ENCODE measurements around the gene KRTAP5-5. TPM values are rescaled to one million over a fixed set of nuclear protein-coding genes. Genes with fewer than 3 reads are reported as not detected.
"Not testable (repeated sequence)": the region's sequence is repeated elsewhere in the genome, so short reads cannot be mapped to it uniquely, and the experiment has no call there.

KRTAP5-5 gene
- total RNA-seq, 1 experiment from 2014 or later: not detected

DNA sequence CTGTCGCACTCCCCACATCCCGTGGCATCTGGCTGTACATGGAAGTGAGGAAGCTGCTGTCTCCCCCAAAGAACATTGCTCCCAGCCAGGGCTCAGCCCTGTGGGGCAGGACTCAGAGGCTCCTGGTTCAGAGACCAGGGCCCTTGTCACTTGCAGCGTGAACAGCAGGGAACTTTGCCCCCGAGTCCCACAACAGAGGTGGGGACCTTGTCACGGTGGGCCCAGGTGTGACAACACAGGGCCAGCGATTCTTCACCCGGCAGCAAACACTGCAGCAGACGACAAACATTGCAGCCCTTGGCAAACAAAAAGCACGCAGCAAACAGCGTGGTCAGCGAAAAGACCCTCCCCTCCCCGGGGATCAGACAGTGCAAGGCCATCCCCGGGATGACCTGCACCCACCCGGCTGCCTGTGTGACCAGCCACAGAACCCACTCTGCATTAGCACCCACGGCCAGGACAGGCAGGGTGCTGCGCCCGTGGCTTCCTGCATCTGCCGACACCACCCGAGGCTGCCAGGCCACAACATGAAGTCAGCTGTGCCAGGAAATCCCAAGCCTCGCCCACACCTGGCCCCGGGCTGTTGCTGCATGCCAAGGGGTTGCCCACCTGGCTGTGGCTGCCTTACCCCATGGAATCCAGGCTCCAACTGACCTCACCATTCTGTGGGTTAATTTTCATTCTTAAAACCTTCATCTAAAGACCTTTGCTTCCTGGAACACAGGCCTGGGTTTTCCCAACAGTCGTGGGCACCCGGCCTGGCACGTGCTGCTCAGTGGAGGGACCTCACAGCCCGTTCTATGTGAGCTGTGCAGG is 32.1 kb downstream of the KRTAP5-5 start:
- H3K36me3 ChIP-seq, DNase-seq, H3K9me3 ChIP-seq, H3K4me3 ChIP-seq, H3K27me3 ChIP-seq: not testable (repeated sequence)

DNA sequence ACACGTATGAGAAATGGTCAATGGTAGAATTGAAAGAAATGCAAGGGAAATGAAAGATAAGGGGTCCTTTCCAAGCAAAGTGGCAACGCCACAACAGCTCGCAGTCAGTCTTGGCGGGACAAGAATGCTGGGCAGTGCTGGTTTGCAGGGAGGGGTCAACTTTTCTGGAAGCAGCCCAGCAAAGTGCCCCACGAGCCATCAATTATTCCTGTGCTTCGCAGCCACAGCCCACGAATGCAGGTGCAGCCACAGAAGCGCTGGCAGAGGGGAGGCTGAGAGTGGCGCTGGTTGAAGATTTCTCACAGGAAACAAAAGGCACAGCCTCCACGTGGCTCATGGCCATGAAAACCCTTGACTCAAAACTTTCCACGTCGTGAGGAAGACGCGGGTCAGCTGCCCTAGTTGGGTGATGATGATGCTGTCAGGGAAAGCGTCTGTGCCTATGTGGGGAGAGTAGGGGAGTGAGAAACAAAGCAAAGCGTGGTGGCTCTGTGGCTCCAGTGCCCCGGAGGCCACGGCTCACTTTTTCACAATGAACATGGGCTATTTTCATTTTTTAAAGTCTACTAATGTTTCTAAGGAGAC is 33.2 kb downstream of the KRTAP5-5 start:
- not testable (repeated sequence) for DNase-seq, H3K9me3 ChIP-seq, H3K27me3 ChIP-seq, H3K36me3 ChIP-seq, H3K4me3 ChIP-seq

DNA sequence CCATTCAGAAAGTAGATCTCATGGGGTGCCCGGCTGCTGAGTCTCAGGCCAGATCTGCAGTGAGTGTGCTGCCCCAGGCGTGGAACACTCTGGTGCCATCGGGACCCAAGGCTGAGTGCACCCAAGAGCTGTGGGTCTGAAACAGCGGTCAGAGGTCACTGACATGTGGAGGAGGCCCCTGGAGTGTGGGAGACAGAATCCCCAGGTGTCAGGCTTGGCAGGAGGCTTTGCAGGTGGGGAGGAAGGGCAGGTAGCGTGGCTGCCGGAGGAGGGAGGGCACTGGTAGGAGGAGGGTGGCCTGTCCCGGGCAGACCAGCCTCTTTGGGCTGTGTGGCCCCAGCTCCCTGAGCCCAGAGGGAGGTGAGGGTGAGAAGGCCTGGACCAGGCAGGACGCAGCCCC is 35.7 kb downstream of the KRTAP5-5 start:
- Histone ChIP-seq H3K36me3 (no peaks in the 10 kb centered on the region), H3K4me3 (no peak overlapping the region), H3K27me3 (peaks cover 11% of the 10 kb centered on the region; the same call in 1 of the 2 replicates), H3K9me3 (no peaks in the 10 kb centered on the region)
- DNase-seq: no peak

DNA sequence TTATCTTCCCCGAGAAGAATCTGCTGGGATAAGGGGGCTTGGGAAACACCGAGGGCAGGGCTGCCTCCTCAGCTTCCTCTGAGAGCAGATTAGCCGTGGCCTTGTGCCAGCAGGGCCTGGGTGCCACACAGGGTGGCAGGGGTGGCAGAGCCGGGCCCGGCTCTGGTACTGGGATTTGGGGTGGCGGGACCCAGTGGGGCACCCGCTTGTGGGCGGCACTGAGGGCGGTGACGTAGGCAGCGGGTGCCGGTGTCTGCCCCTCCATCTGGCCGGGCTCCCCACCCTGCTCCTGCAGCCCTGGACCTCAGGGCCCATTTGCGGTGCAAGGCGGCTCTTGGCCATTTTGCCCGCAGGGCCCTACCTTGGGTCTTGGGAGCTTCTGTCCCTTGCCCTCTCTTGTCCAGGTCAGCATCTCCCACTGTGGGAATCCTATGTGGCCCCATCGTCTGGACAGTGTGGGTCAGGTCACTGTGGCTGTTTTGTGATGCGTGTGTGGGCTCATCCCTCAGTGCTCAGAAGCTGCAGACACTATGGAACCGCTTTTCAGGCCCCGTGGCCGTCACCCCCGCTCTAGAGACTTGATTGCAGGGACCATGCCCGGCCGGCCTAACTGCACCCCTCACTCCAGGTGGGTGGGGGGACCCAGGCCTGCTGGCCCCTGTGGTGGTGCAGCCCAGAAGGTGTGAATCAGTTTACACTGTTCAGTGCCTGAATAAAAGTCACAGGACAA is 37.7 kb downstream of the KRTAP5-5 start:
- Histone ChIP-seq H3K27me3 (peaks cover 13% of the 10 kb centered on the region), H3K4me3 (no peak overlapping the region), H3K36me3 (no peaks in the 10 kb centered on the region), H3K9me3 (no peaks in the 10 kb centered on the region)
- DNase-seq: no peak

DNA sequence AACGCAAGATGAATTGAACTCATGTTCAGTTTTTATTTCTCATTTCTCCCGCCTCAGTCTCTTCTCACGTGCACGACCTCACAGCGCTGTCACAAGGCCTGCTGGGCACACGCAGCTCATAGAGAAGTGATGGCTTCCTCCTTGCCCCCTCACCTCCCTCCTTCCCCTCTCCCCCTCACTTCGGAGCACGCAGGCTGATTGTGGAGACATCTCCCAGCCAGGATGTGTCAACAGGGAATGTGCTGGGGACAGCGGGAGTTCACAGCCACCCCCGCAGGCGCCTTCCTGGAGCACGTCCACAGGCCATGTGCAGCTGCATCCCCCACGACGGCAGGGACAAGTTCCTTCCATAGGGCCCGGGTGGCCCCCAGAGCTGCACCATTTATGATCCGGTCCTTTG is 38.3 kb downstream of the KRTAP5-5 start:
- H3K4me3 ChIP-seq: no peak overlapping the region
- H3K27me3 ChIP-seq: peaks cover 18% of the 10 kb centered on the region
- no peak for DNase-seq
- no peaks in the 10 kb centered on the region for H3K9me3 ChIP-seq
- H3K36me3 ChIP-seq: no peaks in the 10 kb centered on the region

DNA sequence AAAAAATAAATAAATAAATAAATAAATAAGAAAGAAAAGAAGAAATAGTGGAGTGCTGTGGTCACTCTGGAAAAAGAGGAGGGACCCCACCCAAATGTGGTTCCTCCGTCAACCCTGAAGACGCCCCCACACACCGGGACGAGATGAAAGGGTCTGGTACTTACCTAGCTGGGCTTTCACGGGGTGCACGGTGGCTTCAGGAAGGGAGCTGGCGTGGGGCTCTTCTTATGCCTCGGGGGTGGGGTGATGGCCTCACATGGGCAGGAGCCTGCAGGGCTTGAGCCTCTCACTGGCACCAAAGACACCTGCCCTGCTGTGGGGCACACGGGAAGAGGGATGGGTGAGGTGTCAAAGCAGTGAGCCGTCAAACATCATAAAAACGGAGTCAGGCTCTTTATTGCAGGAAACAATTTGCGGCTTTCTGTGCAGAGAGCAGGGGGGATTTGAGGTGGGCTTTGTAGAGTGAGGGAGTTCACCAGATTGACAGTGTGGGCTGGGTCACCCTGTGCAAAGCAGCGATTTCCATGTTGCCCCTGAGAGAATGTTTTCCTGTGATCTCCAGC is 39.4 kb downstream of the KRTAP5-5 start:
- H3K27me3 ChIP-seq: peaks cover 28% of the 10 kb centered on the region
- no peak for DNase-seq
- H3K36me3 ChIP-seq: no peaks in the 10 kb centered on the region
- H3K4me3 ChIP-seq: no peak overlapping the region
- H3K9me3 ChIP-seq: no peaks in the 10 kb centered on the region

DNA sequence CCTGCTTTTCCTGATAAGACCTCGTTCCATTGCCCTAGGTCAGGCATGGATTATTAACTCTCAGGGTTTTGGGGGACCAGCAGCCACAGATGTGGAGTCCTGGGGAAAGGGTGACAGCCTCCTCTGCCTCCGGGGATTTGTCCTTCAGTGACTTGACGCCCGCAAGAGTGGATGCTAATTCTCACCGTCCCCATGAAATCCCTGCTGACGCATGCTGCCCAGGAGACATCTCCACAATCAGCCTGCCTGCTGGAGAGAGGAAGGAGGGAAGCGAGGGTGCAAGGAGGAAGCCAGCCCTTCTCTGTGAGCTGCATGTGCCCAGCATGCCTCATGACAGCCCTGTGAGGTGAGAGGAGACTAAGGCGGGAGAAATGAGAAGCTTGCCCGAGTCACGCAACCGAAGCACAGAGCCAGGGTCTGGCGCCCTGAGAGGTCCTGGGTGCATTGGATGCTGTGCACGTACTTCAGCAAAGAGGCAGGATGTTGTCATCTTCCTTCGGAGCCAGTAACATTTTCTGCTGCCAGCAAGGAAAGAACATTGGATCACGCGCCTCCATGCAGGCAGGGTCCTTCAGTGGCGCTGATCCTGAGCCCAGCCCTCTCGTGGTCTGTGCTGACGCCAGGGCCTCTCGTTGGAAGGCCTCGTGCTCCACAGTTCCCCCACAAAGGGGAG is 40.1 kb downstream of the KRTAP5-5 start:
- Histone ChIP-seq H3K9me3 (no peaks in the 10 kb centered on the region), H3K27me3 (peaks cover 32% of the 10 kb centered on the region), H3K4me3 (no peak overlapping the region), H3K36me3 (no peaks in the 10 kb centered on the region)
- DNase-seq: peak; percentile 18

DNA sequence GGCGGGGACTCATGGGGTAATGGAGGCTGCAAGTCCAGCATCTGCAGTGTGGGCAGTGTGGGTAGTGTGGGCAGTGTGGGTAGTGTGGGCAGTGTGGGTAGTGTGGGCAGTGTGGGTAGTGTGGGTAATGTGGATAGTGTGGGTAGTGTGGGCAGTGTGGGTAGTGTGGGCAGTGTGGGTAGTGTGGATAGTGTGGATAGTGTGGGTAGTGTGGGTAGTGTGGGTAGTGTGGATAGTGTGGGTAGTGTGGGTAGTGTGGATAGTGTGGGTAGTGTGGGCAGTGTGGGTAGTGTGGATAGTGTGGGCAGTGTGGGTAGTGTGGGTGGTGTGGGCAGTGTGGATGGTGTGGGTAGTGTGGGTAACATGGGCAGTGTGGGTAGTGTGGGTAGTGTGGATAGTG is 40.9 kb downstream of the KRTAP5-5 start:
- not testable (repeated sequence) for H3K9me3 ChIP-seq, H3K36me3 ChIP-seq, DNase-seq, H3K4me3 ChIP-seq
- peaks cover 32% of the 10 kb centered on the region for H3K27me3 ChIP-seq

DNA sequence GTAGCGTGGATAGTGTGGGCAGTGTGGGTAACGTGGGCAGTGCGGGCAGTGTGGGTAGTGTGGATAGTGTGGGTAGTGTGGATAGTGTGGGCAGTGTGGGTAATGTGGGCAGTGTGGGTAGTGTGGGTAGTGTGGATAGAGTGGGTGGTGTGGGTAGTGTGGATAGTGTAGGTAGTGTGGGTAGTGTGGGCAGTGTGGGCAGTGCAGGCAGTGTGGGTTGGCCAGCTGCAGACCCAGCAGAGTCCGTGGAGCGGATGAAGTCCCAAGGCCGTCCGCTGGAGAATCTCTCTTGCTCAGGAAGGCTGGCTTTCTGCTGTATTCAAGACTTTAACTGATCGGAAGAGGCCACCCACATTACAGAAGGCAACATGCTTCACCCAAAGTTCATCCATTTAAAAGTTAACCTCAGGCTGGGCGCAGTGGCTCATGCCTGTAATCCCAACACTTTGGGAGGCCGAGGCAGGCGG is 41.4 kb downstream of the KRTAP5-5 start:
- DNase-seq: no peak
- Histone ChIP-seq H3K9me3 (no peaks in the 10 kb centered on the region), H3K4me3 (no peak overlapping the region), H3K36me3 (no peaks in the 10 kb centered on the region), H3K27me3 (peaks cover 33% of the 10 kb centered on the region)

DNA sequence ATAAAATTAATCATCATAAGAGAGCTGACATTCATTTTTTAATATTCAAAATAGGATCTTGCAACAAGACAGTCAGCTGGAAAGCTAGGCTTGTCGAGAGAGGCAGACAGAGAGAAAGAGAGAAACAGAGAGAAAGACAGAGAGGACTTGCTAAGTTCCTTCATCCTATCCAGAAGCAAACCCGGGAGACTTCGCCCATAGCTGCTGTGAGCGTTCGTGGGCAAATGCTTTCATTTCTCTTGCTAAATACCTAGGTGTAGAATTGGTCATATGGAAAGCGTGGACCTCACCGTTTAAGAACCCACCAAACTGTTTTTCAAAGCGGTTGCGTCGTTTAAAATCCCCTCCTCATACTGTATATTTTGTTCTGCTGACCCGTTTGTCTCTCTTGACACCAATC is 42.1 kb downstream of the KRTAP5-5 start:
- DNase-seq: no peak
- H3K36me3 ChIP-seq: no peaks in the 10 kb centered on the region
- H3K4me3 ChIP-seq: no peak overlapping the region
- H3K27me3 ChIP-seq: peaks cover 40% of the 10 kb centered on the region
- no peaks in the 10 kb centered on the region for H3K9me3 ChIP-seq

DNA sequence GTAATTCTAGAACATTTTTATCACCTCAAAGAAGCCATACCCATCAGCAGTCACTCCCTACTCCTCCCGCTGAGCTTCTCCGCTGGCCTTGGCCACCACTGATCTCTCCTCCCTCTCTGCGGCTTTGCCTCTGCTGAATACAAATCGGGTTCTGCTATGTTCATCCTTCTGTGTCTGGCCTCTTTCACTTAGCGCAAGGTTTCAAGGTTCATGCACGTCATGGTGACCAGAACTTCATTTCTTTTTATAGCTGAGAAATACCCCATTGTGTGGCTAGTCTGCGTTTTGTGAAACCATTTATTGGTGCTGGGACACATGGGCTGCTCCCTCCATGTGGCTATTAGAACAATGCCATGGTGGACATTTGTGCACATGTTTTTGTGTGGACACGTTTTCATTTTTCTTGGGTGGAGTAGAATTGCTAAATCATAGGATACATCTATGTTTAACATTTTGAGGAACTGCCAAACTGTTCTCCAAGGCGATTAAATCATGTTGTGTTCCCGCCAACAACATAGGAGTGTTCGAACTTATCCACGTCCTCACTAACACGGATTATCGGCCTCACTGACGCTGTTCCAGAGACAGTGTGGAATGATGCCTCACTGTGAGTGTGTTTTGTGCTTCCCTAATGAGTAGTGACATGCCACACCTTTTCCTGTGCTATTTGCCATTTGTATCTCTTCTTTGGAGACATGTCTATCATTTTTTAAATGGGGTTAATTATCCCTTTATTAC is 43.2 kb downstream of the KRTAP5-5 start:
- Histone ChIP-seq H3K27me3 (peaks cover 45% of the 10 kb centered on the region), H3K9me3 (no peaks in the 10 kb centered on the region), H3K4me3 (no peak overlapping the region), H3K36me3 (no peaks in the 10 kb centered on the region)
- no peak for DNase-seq

DNA sequence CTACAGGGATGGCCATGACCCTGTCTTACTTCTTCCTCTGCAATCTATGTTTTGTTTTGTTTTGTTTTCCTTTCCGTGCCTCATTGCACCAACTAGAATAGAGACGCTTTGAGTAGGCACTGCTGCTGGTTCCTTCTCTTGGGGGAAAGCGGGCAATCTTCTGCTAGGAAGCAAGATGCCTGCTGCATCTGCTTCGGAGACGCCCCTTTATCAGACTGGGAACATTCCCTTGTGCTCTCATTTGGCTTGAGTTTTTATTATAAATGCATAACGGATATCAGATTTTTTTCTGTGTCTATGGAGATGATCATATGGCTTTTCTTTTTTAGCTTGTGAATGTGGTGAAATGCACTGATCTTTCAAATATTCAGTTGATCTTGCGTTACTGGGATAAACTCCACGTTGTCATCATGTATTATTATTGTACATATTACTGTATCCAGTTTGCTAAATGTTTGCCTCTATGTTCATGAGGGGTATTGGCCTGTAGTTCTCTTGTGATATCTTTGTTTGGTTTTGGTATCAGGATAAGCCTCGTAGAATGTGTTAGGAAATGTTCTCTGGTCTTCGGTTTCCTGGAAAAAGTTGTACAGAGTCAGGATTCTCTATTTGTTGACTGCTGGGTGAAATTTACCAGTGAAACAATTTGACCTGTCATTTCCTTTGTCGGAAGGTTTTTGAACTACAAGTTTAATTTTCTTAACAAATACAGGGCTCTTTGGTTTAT is 44.0 kb downstream of the KRTAP5-5 start:
- Histone ChIP-seq H3K27me3 (peaks cover 43% of the 10 kb centered on the region), H3K36me3 (no peaks in the 10 kb centered on the region), H3K4me3 (no peak overlapping the region), H3K9me3 (no peaks in the 10 kb centered on the region)
- DNase-seq: no peak

DNA sequence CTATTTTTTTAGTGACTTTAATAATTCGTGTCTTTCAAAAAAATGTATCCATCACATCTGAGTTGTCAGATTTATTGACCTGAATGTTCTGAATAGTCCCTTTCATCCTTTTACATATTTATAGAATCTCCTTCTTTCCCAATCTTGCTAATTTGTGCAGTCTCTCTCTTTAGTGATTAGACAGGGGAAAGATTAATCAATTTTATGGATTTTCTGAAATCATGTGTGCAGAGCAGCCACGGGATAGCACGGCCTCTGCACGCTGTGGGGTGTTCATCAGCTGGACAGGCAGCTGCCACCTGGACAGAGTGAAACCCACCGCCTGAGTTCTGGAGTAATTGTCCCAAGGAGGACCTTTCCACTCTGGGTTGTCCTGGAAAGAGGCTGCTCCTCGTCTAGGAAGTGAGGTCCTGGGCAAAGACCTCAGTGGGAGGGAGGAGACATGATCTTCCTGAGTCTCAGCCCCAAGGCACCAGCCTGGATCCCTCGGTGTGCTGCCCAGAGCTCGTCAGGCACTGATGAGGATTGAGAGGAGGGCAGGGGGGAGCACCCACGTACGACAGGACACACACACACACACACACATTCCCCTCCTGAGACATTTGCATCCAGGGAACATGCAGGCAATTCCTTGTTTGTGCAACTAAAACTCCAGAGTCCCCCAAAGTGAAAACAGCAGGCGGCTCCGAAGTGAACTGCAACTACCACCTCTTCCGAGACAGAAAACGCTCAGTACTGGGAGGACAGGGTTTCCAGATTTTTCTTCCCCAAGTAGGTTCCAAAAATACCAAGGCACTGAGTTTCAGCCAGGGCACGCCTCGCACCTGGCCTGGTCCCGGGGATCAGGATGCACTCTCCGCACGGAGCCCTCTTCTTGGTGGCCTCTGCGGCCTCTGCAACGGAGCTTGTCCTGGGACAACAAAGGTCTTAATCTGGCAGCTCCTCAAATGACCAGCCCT is 44.9 kb downstream of the KRTAP5-5 start:
- no peaks in the 10 kb centered on the region for H3K36me3 ChIP-seq
- no peaks in the 10 kb centered on the region for H3K9me3 ChIP-seq
- no peak for DNase-seq
- no peak overlapping the region for H3K4me3 ChIP-seq
- peaks cover 37% of the 10 kb centered on the region for H3K27me3 ChIP-seq

DNA sequence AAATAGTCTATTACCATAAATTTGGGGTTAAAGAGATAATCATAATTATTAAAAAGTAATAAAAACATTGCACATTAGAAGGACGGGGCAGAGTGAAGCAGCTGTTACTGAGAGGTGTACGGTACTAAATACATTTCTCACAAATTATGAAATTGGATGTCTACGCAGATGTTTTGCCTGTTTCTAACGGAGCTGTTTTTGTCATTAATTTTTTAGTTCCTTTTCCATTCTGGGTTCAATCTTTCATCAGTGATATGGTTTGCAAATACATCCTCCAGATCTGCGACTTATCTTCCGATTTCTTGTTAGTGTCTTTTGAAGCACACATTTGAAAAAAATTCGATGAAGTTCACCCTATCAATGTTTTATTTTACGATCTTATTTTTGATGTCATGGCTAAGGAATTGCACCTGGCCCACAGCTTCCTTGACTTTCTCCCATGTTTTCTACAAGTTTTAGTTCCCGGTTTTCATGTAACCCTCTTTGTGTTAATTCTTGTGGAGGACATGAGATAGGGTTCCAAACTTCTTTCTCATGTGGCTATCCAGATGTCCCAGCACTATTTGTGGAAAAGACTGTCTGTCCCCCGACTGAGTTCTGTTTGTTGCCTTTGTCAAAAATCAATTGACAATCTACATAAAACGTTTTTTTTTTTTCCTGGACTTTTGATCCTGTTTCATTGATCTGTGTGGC is 46.1 kb downstream of the KRTAP5-5 start:
- H3K27me3 ChIP-seq: peaks cover 34% of the 10 kb centered on the region
- no peak overlapping the region for H3K4me3 ChIP-seq
- H3K9me3 ChIP-seq: no peaks in the 10 kb centered on the region
- no peak for DNase-seq
- no peaks in the 10 kb centered on the region for H3K36me3 ChIP-seq

All from MG63 (cell line).